Astrocyte (in vitro differentiated cells and primary cell): ENCODE results near the gene GRK2.

Source experiments
- CTCF ChIP-seq: IDR thresholded peaks from 2 replicates; pipeline ENCODE4 v1.5.1; 2011; ENCODE audit warnings: low read depth, mild to moderate bottlenecking, inconsistent platforms, low read length, moderate library complexity; ENCODE audit not compliant: insufficient read depth
- EZH2 ChIP-seq: IDR thresholded peaks from 2 replicates; pipeline ENCODE4 v1.6.1; 2012; ENCODE audit warnings: mild to moderate bottlenecking, low read length, inconsistent platforms; ENCODE audit not compliant: insufficient read depth

- TF ChIP-seq CTCF (no peak), EZH2 (no peak)
Observed at GRCh38 chr11:67253872-67254624, 12.2 kb upstream of the GRK2 start.
